Hepatocyte (in vitro differentiated cells): ENCODE measurements around the gene MYH13.

Experiments used
- CTCF ChIP-seq: fragments of 200-600 bp; sonication (generic); IDR thresholded peaks from 2 replicates; pipeline ENCODE4 v1.5.1; 2016; ENCODE audit warnings: antibody characterized with exemption, mild to moderate bottlenecking; ENCODE audit not compliant: poor library complexity
- EZH2 ChIP-seq: fragments of 200-600 bp; sonication (generic); IDR thresholded peaks from 2 replicates; pipeline ENCODE4 v1.6.1; 2016; ENCODE audit warnings: antibody characterized with exemption, mild to moderate bottlenecking, borderline replicate concordance

GRCh38 chr17:10357768-10358167, 15.0 kb downstream of the MYH13 start:
- TF ChIP-seq CTCF (peak; percentile 37), EZH2 (no peak)
